ENCODE results near the gene BTN1A1. TPM values are rescaled to one million over a fixed set of nuclear protein-coding genes. Genes with fewer than 3 reads are reported as not detected.

The BTN1A1 gene
- polyA plus RNA-seq, 1 donor (not counting 4 experiments of a cell fraction or from before 2014, with no cell fraction given): not detected

DNA sequence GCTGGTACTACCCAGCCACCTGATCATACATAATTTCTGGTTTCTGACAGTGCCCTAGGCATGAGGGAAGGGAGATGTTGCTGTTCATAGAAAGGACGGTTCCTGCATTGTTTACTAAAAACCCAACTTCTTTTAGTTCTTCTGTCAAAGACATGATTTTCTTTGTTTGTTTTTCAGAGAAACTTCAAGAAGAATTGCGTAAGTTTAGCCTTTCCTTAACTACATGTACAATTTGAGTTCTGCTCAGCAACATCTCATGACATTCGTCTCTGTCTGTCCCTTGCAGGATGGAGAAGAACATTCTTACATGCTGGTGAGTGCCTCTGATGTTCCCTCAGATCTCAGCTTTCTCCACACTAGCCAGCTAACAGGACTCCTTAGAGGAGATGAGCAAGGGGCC lies 34.3 kb upstream of the BTN1A1 start:
- no peak for TF ChIP-seq EZH2 (IDR thresholded peaks at IDR 0.05; ENCODE audit: low read length)
- TF ChIP-seq, protein P1, sequence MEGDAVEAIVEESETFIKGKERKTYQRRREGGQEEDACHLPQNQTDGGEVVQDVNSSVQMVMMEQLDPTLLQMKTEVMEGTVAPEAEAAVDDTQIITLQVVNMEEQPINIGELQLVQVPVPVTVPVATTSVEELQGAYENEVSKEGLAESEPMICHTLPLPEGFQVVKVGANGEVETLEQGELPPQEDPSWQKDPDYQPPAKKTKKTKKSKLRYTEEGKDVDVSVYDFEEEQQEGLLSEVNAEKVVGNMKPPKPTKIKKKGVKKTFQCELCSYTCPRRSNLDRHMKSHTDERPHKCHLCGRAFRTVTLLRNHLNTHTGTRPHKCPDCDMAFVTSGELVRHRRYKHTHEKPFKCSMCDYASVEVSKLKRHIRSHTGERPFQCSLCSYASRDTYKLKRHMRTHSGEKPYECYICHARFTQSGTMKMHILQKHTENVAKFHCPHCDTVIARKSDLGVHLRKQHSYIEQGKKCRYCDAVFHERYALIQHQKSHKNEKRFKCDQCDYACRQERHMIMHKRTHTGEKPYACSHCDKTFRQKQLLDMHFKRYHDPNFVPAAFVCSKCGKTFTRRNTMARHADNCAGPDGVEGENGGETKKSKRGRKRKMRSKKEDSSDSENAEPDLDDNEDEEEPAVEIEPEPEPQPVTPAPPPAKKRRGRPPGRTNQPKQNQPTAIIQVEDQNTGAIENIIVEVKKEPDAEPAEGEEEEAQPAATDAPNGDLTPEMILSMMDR (optimal IDR thresholded peaks at IDR 0.05 in 1 of 3, IDR thresholded peaks at IDR 0.05 in 1 of 3, conservative IDR thresholded peaks at IDR 0.05 in 1 of 3; ENCODE audit: extremely low read depth in 1 of 3, insufficient read depth in 2 of 3, low read length in 3 of 3): no peak
- no peak overlapping the region for H2AFZ ChIP-seq (ENCODE audit: control insufficient read depth, low read length)
- no peak overlapping the region for H3K27ac ChIP-seq (ENCODE audit: control insufficient read depth, insufficient read depth, low read length)
- H3K9me1 ChIP-seq (ENCODE audit: control insufficient read depth, extremely low read depth, insufficient read depth, low read length): no peaks in the 10 kb centered on the region
- no peak overlapping the region for H3K9ac ChIP-seq (ENCODE audit: control insufficient read depth, extremely low read depth, insufficient read depth, low read length)
- H3K4me1 ChIP-seq (ENCODE audit: control insufficient read depth, extremely low read depth, insufficient read depth, low read length): no peaks in the 10 kb centered on the region
- DNase-seq (ENCODE audit: low read depth, low spot score) (no peak), FAIRE-seq (no peak)
- H3K4me2 ChIP-seq (ENCODE audit: control insufficient read depth, extremely low read depth, insufficient read depth, low read depth, low read length): no peak overlapping the region
- H3K36me3 ChIP-seq (ENCODE audit: control insufficient read depth in 2 of 2, extremely low read depth in 1 of 2, insufficient read depth in 2 of 2, low read length in 2 of 2): peaks cover 40 to 44% of the 10 kb centered on the region in 2 experiments
- H4K20me1 ChIP-seq (ENCODE audit: control insufficient read depth, extremely low read depth, insufficient read depth, low read length): no peaks in the 10 kb centered on the region
- H3K27me3 ChIP-seq (ENCODE audit: control insufficient read depth, extremely low read depth, insufficient read depth, low read length): no peaks in the 10 kb centered on the region
- dilution Hi-C loops (cut with MboI; ENCODE audit: extremely low pct_ligation_motif_present, low sequenced_read_pairs): no loop called here
- H3K79me2 ChIP-seq (ENCODE audit: control insufficient read depth, insufficient read depth, low read length): peaks cover 4% of the 10 kb centered on the region
- no peaks in the 10 kb centered on the region for H3K9me3 ChIP-seq (ENCODE audit: control insufficient read depth, low read depth, low read length)
- no peak overlapping the region for H3K4me3 ChIP-seq (ENCODE audit: control insufficient read depth in 2 of 3, extremely low read depth in 1 of 3, insufficient read depth in 2 of 3, low read depth in 1 of 3, low read length in 3 of 3)

DNA sequence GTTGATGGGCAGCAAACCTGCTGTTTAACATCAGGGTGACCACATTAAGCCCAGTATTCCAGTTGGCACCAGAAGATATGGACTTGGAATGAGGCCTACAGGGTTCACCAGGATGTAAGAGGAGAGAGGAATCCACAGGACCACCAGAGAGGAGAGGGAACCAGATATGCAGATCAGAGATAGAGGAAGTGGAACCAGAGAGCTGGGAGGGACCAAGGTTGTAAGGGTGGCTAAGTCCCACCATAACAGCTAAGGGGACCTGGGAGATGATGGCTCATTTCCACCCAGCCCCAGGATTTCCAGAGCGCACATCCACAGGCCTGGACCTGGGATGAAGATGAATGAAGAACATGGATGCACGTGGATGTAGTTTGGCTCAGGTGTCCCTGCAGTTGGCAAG lies 31.3 kb upstream of the BTN1A1 start:
- no peak overlapping the region for H2AFZ ChIP-seq (ENCODE audit: control insufficient read depth, low read length)
- peaks cover 4% of the 10 kb centered on the region for H3K4me1 ChIP-seq (ENCODE audit: control insufficient read depth, extremely low read depth, insufficient read depth, low read length)
- no peaks in the 10 kb centered on the region for H3K9me1 ChIP-seq (ENCODE audit: control insufficient read depth, extremely low read depth, insufficient read depth, low read length)
- no peak overlapping the region for H3K4me3 ChIP-seq (ENCODE audit: control insufficient read depth in 2 of 3, extremely low read depth in 1 of 3, insufficient read depth in 2 of 3, low read depth in 1 of 3, low read length in 3 of 3)
- H3K79me2 ChIP-seq (ENCODE audit: control insufficient read depth, insufficient read depth, low read length): no peaks in the 10 kb centered on the region
- H3K27ac ChIP-seq (ENCODE audit: control insufficient read depth, insufficient read depth, low read length): no peak overlapping the region
- H4K20me1 ChIP-seq (ENCODE audit: control insufficient read depth, extremely low read depth, insufficient read depth, low read length): no peaks in the 10 kb centered on the region
- H3K4me2 ChIP-seq (ENCODE audit: control insufficient read depth, extremely low read depth, insufficient read depth, low read depth, low read length): no peak overlapping the region
- peaks cover 28 to 29% of the 10 kb centered on the region in 2 experiments for H3K36me3 ChIP-seq (ENCODE audit: control insufficient read depth in 2 of 2, extremely low read depth in 1 of 2, insufficient read depth in 2 of 2, low read length in 2 of 2)
- H3K9me3 ChIP-seq (ENCODE audit: control insufficient read depth, low read depth, low read length): no peaks in the 10 kb centered on the region
- FAIRE-seq (no peak), DNase-seq (ENCODE audit: low read depth, low spot score) (no peak)
- dilution Hi-C loops (cut with MboI; ENCODE audit: extremely low pct_ligation_motif_present, low sequenced_read_pairs): no loop called here
- no peaks in the 10 kb centered on the region for H3K27me3 ChIP-seq (ENCODE audit: control insufficient read depth, extremely low read depth, insufficient read depth, low read length)
- no peak overlapping the region for H3K9ac ChIP-seq (ENCODE audit: control insufficient read depth, extremely low read depth, insufficient read depth, low read length)
- no peak for TF ChIP-seq EZH2 (IDR thresholded peaks at IDR 0.05; ENCODE audit: low read length)
- TF ChIP-seq, protein P1 (optimal IDR thresholded peaks at IDR 0.05 in 1 of 3, IDR thresholded peaks at IDR 0.05 in 1 of 3, conservative IDR thresholded peaks at IDR 0.05 in 1 of 3; ENCODE audit: extremely low read depth in 1 of 3, insufficient read depth in 2 of 3, low read length in 3 of 3): no peak

Measured in keratinocyte (primary cell).